ENCODE results near the gene PPM1H. TPM values are rescaled to one million over a fixed set of nuclear protein-coding genes. Genes with fewer than 3 reads are reported as not detected.

Gene PPM1H
- total and polyA plus RNA-seq, 2 of the 8 experiments (the other 6 are each of a cell fraction or from before 2014, with no cell fraction given): 16.4 to 36.1 TPM

DNA sequence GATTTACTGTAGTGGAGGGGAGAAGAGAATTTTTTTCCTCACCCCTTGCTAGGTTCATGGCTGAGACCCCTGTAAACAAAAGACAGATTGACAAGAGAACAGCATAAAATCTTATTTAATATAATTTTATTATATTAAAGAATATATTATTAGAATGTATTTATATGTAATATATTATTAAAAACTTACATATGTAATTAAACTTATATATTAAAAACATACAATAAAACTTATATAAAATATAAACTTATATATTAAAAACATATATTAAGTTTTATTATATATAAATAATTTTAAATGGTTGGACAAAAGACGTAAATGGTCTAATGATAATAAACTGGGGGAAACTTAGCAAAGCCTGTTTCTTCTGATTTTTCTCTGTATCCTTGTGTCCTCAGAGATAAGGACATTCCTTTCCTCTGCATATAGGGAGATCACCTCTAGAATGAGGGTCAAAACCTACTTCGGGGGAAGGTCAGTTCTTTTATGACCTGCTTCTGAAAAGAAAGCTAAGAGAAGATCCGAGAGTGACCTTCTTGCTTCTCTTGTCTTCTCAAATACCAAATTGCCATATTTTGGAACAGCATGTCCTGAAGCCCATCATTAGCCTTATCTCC lies 8.9 kb upstream of the PPM1H start (continued):
- TF ChIP-seq, protein P1, sequence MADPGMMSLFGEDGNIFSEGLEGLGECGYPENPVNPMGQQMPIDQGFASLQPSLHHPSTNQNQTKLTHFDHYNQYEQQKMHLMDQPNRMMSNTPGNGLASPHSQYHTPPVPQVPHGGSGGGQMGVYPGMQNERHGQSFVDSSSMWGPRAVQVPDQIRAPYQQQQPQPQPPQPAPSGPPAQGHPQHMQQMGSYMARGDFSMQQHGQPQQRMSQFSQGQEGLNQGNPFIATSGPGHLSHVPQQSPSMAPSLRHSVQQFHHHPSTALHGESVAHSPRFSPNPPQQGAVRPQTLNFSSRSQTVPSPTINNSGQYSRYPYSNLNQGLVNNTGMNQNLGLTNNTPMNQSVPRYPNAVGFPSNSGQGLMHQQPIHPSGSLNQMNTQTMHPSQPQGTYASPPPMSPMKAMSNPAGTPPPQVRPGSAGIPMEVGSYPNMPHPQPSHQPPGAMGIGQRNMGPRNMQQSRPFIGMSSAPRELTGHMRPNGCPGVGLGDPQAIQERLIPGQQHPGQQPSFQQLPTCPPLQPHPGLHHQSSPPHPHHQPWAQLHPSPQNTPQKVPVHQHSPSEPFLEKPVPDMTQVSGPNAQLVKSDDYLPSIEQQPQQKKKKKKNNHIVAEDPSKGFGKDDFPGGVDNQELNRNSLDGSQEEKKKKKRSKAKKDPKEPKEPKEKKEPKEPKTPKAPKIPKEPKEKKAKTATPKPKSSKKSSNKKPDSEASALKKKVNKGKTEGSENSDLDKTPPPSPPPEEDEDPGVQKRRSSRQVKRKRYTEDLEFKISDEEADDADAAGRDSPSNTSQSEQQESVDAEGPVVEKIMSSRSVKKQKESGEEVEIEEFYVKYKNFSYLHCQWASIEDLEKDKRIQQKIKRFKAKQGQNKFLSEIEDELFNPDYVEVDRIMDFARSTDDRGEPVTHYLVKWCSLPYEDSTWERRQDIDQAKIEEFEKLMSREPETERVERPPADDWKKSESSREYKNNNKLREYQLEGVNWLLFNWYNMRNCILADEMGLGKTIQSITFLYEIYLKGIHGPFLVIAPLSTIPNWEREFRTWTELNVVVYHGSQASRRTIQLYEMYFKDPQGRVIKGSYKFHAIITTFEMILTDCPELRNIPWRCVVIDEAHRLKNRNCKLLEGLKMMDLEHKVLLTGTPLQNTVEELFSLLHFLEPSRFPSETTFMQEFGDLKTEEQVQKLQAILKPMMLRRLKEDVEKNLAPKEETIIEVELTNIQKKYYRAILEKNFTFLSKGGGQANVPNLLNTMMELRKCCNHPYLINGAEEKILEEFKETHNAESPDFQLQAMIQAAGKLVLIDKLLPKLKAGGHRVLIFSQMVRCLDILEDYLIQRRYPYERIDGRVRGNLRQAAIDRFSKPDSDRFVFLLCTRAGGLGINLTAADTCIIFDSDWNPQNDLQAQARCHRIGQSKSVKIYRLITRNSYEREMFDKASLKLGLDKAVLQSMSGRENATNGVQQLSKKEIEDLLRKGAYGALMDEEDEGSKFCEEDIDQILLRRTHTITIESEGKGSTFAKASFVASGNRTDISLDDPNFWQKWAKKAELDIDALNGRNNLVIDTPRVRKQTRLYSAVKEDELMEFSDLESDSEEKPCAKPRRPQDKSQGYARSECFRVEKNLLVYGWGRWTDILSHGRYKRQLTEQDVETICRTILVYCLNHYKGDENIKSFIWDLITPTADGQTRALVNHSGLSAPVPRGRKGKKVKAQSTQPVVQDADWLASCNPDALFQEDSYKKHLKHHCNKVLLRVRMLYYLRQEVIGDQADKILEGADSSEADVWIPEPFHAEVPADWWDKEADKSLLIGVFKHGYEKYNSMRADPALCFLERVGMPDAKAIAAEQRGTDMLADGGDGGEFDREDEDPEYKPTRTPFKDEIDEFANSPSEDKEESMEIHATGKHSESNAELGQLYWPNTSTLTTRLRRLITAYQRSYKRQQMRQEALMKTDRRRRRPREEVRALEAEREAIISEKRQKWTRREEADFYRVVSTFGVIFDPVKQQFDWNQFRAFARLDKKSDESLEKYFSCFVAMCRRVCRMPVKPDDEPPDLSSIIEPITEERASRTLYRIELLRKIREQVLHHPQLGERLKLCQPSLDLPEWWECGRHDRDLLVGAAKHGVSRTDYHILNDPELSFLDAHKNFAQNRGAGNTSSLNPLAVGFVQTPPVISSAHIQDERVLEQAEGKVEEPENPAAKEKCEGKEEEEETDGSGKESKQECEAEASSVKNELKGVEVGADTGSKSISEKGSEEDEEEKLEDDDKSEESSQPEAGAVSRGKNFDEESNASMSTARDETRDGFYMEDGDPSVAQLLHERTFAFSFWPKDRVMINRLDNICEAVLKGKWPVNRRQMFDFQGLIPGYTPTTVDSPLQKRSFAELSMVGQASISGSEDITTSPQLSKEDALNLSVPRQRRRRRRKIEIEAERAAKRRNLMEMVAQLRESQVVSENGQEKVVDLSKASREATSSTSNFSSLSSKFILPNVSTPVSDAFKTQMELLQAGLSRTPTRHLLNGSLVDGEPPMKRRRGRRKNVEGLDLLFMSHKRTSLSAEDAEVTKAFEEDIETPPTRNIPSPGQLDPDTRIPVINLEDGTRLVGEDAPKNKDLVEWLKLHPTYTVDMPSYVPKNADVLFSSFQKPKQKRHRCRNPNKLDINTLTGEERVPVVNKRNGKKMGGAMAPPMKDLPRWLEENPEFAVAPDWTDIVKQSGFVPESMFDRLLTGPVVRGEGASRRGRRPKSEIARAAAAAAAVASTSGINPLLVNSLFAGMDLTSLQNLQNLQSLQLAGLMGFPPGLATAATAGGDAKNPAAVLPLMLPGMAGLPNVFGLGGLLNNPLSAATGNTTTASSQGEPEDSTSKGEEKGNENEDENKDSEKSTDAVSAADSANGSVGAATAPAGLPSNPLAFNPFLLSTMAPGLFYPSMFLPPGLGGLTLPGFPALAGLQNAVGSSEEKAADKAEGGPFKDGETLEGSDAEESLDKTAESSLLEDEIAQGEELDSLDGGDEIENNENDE (IDR thresholded peaks at IDR 0.05; ENCODE audit: insufficient replicate concordance, low read length): no peak
- no peak for TF ChIP-seq SRF (IDR thresholded peaks at IDR 0.05; ENCODE audit: low read depth, low read length)
- no peak for TF ChIP-seq EGR1 (IDR thresholded peaks at IDR 0.05; ENCODE audit: borderline replicate concordance, low read depth, low read length)
- TF ChIP-seq BCL11A (IDR thresholded peaks at IDR 0.05; ENCODE audit: low read depth in 2 of 2, low read length in 2 of 2): no peak
- no peak for TF ChIP-seq CHD1 (IDR thresholded peaks at IDR 0.05; ENCODE audit: low read depth, low read length)
- no peak for TF ChIP-seq ASH2L (IDR thresholded peaks at IDR 0.05; ENCODE audit: low read length)
- no peak for TF ChIP-seq JUN (IDR thresholded peaks at IDR 0.05; ENCODE audit: low read depth, low read length)
